Measurements from ENCODE around the gene TMEM69.
A peak's percentile ranks its signal among the peaks of the same experiment; 100 is the strongest.
"Not testable (repeated sequence)": the region's sequence is repeated elsewhere in the genome, so short reads cannot be mapped to it uniquely, and the experiment has no call there.

TMEM69 gene

DNA sequence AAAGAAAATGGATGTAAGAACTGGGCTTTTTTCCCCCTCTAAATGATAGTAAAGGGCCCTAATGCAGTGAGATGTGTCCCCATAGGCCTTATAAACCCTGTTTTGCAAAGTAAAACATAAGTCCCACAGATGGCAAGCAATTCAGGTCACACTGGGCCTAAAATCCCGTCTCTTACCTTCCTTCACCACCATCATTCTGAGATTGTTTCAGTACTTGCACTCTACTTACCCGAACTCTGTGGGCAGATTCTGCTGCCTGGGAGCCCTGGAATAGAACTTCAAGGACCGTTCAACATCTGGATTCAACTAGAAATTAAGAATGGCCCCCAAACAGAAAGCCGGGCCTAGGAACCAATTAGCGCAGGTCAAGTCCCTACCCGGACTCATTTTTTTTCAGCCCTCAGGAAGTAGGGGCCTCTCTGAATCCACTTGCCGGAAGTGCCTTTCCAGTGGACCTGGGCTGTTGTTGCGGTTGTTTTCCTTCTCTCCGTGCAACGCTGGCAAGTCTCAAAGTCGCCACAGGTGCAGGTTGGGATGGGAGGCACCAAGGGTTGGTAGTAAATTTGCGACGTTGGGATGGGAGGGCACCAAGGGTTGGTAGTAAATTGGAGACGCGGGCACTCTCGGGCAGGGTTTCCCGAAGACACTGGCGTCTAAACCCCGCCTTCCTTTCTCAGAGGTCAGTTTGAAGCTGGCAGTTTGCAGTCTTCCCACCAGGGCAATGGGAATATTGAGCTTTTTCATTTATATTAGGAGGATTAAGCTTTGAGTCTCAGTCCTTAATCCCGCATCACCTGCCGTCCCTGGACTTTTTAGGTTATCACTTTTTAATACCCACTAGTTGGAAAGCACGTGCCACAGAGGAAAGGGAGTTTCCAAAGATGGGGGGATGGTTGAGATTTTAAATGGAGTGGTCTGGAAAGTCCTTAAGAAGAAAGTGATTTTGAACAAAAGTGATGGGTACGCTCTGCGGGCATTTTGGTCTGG lies at the start of gene TMEM69:
Gene TMEM69 (plus strand): TSS at position 428 of the 987 bp plus-strand sequence. CDS start 2,888 bp downstream, outside the sequence.
- DNase-seq: peak; percentile 70

- DNase-seq: no peak
Measured at GRCh38 chr1:45640293-45640692, 47.7 kb upstream of the TMEM69 start.

DNA sequence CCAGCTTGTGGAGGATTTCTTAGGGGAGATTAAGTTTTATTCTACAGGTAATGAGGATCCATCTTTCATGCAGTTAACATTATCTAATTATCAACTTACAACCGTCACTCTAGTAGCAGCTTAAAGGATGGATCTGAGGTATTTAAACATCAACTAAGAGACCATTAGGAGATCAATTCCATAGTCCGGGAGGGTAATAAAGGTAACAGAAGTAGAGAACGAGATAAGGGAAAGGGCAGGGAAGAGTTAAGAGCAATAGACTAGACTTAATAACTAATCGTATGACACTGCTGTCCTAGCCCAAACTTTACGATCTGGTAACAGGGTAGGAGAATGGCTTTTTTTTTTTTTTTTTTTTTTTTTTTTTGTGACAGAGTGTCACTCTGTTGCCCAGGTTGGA lies 44.7 kb upstream of the TMEM69 start:
- no peak for DNase-seq

DNA sequence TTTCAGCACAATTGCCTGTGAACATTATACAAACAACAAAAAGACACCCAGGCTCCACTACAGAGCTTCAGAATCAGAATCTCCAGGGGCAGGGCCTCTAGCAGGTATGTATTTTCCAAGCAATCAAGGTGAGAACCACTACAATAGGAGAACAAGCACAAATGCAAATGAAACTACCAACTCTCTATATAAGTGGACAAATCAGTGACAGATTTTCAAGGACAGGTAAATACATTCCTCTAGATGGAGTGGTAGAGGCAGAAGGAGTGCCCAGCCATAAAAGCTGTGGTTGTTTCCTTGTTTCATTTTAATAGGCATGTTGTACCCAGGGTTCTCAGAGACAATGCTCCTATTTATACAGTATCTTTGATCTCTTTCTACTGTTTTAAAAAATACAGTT lies 44.0 kb upstream of the TMEM69 start:
- DNase-seq: no peak

DNA sequence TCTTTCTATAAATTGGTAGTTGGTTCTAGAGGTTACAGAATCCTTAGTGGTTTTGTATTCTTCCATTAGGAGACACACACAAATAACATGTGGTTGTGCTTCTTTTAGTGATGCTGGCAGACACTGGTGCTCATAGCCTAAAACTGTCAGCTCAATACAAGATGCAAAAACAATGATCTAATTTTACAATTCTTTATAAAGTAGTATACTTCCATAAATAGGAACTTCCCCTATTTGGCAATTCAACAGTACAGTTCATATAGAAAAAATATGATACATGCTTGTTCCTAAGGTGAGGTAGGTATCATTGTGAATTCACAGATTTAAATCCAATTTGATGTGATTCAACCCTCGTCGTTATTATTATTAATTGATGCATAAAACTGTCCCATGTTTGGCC lies 43.3 kb upstream of the TMEM69 start:
- no peak for DNase-seq

GRCh38 chr1:45647248-45648021 lies 40.5 kb upstream of the TMEM69 start:
- DNase-seq: no peak

GRCh38 chr1:45654540-45655280 lies 33.3 kb upstream of the TMEM69 start:
- no peak for DNase-seq

DNA sequence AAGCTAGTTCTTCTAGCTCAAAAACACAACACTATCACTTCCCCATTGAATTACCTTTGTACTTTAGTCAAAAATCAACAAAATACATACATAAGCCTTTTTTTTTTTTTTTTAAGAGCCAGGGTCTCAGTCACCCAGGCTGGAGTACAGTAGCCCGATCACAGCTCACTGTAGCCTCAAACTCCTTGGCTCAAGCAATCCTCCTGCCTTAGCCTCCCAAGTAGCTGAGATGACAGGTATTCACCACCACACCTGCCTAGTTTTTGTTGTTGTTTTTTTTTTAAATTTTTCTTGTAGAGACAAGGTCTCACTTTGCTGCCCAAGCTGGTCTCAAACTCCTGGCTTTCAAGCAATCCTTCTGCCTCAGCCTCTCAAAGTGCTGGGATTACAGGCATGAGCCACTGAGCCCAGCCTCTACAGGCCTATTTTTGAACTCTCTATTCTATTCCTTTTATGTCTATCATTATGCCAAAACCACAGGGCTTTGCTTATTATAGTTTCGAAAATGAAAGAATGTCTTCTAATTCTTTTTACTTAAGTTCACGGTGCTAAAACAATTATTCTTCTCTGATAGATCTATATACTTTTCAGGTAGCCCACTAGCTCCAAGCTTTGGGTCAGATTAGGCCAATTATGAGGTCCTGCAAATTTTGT lies 31.3 kb upstream of the TMEM69 start:
- no peak for DNase-seq

DNA sequence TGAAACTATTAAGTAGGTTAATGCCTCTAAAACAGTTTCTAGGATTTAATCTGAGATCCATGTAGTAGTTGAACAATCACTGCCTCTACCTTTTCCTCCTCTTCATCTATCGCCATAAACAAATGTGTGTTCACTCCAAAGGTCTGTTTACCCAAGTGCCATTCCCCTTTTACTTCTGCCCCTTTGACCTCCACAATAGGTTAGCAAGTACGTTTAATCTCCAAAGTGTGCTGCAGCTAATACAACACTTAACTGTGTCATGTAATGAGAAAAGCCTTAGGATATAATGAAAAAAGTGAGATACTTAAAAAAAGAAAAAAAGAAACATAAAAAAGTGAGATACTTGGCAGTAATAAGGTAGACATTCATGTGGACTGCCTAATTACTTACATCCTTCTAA lies 29.8 kb upstream of the TMEM69 start:
- no peak for DNase-seq

DNA sequence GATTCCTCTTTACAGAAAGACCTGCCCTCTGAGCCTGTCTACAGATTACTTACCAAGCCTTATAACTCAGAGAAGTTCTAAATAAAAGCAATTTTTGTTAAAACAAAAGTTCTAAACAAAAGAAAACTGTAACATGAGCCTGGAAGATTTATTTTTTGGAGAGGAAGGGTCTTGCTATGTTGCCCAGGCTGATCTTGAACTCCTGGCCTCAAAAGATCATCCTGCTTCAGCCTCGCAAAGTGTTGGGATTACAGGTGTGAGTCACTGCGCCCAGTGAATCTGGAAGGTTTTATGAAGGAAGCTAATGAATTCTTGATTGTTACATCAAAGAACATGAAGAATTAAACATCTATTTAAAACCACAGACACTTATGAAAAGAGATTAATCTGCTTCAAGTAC lies 28.8 kb upstream of the TMEM69 start:
- DNase-seq: no peak

DNA sequence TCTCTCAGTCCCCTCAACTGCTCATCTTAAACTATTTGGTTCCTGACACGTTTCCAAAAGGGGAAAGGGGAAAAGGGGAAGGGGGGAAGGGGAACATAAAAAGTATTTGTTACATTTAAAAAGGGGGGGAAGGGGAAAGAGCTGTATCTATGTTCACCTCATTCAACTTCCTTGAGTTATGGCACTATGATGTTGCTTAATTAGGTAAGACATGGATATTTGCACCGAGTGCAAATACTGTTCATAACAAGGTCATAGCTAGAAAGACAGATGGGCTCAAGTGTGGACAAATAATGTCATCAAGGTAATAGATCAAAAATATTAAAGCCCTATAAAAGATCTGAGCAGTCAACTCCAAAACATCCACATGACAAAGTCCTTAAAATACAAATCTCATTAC lies 27.6 kb upstream of the TMEM69 start:
- no peak for DNase-seq

DNA sequence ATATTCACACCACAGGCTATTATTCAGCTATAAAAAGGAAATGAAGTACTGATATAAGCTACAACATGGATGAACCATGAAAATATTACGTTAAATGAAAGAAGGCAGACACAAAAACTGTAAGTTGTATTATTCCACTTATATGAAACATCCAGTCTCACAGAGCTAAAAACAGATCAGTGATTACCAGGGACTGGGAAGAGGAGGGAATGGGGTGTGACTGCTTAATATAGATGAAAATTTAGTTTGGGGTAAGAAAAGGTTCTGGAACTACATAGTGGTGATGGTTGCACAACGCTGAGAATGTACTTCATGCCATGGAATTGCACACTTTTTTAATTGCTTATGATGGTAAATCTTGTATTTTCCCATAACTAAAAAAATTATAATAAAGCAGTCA lies 21.1 kb upstream of the TMEM69 start:
- DNase-seq: no peak

DNA sequence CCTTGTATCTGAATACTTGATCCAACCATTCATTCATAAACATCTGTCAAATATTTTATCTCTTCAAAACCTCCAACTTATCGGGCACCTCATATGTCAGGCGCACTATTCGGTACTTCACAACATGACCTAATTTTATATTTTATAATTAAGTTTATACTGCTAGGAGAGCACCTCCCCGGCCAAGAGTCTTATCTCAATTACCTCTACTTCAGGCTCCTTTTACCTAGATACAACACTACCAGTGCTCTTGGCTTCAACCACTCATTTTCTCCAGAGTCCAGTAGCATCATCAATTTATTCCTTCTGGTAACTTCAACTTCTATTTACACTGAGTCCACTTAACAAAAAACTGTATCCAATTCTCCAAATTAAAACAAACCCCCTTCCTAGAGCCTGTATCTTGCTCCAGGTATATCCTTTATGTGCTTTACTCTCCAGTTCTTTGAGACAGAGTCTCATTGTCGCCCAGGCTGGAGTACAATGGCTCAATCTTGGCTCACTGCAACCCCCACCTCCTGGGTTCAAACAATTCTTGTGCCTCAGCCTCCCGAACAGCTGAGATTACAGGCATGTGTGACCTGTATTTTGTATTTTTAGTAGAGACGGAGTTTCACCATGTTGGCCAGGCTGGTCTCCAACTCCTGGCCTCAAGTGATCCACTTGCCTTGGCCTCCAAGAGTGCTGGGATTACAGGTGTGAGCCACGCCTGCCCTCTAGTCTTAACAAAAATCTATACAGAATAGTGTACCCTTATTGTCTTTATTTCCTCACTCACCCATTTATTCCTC lies 20.5 kb upstream of the TMEM69 start:
- DNase-seq: no peak

DNA sequence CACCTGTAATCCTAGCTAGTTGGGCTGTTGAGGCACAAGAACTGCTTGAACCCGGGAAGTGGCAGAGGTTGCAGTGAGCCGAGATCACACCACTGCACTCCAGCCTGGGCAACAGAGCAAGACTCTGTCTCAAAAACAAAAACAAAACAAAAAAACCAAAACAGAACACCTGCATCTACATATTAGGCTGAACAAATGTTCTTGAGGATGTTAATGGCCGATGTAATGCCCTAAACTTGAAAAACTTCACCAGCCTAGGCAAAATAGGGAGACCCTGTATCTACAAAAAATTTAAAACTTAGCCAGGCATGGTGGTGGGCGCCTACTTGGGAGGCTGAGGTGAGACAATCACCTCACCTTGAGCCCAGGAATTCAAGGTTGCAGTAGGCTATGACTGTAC lies 19.5 kb upstream of the TMEM69 start:
- no peak for DNase-seq

GRCh38 chr1:45669379-45669778 lies 18.6 kb upstream of the TMEM69 start:
- DNase-seq: no peak

GRCh38 chr1:45669859-45670655 lies 17.9 kb upstream of the TMEM69 start:
- no peak for DNase-seq

DNA sequence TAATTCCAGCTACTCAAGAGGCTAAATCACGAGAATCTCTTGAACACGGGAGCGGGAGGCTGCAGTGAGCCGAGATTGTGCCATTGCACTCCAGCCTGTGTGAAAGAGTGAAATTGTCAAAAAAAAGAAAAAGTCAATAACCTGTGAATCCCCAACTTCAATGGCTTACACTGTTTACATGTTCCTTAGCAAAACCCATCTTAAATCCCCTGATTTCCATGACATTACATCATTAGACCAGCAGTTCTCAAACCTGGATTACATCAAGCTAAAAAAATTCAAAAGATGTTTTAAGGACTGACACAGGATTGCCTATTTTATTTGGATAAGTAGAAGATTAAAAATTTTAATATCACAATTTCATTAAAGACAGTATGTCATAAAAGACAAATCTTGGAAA lies 14.0 kb upstream of the TMEM69 start:
- no peak for DNase-seq

GRCh38 chr1:45674478-45674877 lies 13.5 kb upstream of the TMEM69 start:
- no peak for DNase-seq

- DNase-seq: not testable (repeated sequence)
Measured at GRCh38 chr1:45676553-45676952, 11.4 kb upstream of the TMEM69 start.

- DNase-seq: no peak
Measured at GRCh38 chr1:45677751-45678245, 10.2 kb upstream of the TMEM69 start.

DNA sequence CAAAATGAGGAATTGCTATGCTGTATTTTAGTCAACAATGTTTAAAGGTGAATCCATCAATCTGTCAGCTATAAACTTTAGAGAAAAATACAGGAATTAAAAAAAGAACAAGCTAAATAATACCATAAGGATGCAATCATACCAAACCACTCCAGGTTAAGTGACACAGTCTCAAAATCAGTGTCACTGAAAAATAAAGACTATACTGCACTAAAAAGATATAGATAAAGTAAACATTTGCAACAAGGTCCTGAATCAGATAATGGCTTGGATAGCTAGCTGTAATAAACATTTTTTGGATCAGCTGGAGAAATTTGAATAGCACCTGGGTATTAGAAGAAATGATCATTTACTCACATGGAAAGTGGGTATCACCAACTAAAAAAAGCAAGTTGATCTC lies 9.5 kb upstream of the TMEM69 start:
- no peak for DNase-seq

Data from NCI-H748 treated with DMSO at 0.1 percent for 48 hours (cell line).